ENCODE results near the gene TBC1D22A.

GRCh38 chr22:47208630-47209029, 446.2 kb downstream of the TBC1D22A start:
- TF ChIP-seq, protein P1, sequence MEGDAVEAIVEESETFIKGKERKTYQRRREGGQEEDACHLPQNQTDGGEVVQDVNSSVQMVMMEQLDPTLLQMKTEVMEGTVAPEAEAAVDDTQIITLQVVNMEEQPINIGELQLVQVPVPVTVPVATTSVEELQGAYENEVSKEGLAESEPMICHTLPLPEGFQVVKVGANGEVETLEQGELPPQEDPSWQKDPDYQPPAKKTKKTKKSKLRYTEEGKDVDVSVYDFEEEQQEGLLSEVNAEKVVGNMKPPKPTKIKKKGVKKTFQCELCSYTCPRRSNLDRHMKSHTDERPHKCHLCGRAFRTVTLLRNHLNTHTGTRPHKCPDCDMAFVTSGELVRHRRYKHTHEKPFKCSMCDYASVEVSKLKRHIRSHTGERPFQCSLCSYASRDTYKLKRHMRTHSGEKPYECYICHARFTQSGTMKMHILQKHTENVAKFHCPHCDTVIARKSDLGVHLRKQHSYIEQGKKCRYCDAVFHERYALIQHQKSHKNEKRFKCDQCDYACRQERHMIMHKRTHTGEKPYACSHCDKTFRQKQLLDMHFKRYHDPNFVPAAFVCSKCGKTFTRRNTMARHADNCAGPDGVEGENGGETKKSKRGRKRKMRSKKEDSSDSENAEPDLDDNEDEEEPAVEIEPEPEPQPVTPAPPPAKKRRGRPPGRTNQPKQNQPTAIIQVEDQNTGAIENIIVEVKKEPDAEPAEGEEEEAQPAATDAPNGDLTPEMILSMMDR (optimal IDR thresholded peaks at IDR 0.05 in 1 of 3, IDR thresholded peaks at IDR 0.05 in 1 of 3, conservative IDR thresholded peaks at IDR 0.05 in 1 of 3; ENCODE audit: extremely low read depth in 1 of 3, insufficient read depth in 2 of 3, low read length in 3 of 3): no peak
- no peak for TF ChIP-seq EZH2 (IDR thresholded peaks at IDR 0.05; ENCODE audit: low read length)

All from keratinocyte (primary cell).